A549 treated with Mapracorat at 1 μM for 4 hours (cell line): ENCODE measurements around the gene MLKL. TPM values are rescaled to one million over a fixed set of nuclear protein-coding genes. Genes with fewer than 3 reads are reported as not detected.

Experiments used
- total RNA-seq: library from RNA; stranded (reverse); fragments of 200-300 nt; extraction: Qiagen RNA extraction; gene quantifications from 5 replicates; pipeline ENCODE4 v1.2.3, GENCODE V29; 2022

MLKL gene
- 31.9 to 37.6 TPM (median 36.7 TPM) in 5 replicates for total RNA-seq

DNA sequence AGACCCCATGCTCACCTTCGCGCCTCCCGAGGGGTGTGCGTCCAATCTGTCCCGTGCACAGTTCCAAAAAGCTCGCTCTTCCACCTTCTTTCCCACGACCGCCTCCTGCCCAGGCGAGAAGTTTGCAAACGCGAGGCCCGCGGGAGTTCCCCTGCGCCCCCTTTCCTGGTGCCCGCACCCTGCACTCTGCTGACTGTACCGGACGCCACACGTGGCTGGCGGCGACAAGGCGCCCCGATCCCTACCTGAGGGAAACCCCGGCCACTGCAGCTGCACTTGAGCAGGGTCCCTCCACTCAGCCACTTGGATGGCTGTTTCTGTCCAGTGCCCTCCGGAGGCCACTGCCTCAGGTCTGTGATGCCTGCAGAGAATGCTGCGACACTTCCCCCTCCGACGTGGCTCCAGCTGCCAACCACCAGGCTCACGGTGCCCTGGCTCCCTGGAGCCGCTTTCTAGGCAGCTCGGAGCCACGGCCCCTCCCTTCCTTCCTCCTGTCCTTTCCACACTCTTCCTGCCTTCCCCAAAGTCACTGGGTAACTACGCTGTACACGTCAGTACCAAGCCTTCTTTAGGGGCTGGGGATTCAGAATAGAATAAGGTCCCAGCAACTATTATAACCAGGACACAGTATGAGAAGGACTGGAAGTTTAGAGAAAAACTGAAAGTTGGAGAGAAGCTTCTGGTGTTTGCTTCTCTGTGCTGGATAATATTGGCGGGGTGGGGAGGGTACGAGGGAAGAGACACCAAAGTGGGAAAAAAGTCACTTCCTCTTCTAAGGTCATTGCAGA, at the start of gene MLKL:
TSS of gene MLKL (minus strand) at position 425 of the 788 bp plus-strand sequence. CDS start 5,105 bp downstream, outside the sequence.

GRCh38 chr16:74666425-74667254, 34.0 kb downstream of the MLKL start, which contains the start of gene RFWD3:
Gene RFWD3, minus strand, starts transcription at chr16:74666877. Its CDS starts 5,428 bp downstream, at chr16:74661449.

Other genes with a start within 250 kb of the MLKL start
- gene GLG1, start 93.7 kb downstream of the MLKL start, total RNA-seq = 42.6 to 51.4 TPM (median 49.4 TPM) in 5 replicates
- gene RFWD3, start 34.0 kb downstream of the MLKL start, total RNA-seq = 32.6 to 42.5 TPM (median 35.6 TPM) in 5 replicates
- gene FA2H, start 74.0 kb upstream of the MLKL start, total RNA-seq = 28.5 to 33.6 TPM (median 31.6 TPM) in 5 replicates